ENCODE results near the gene GIMAP6.
"Not testable (repeated sequence)": the region's sequence is repeated elsewhere in the genome, so short reads cannot be mapped to it uniquely, and the experiment has no call there.

Gene GIMAP6

DNA sequence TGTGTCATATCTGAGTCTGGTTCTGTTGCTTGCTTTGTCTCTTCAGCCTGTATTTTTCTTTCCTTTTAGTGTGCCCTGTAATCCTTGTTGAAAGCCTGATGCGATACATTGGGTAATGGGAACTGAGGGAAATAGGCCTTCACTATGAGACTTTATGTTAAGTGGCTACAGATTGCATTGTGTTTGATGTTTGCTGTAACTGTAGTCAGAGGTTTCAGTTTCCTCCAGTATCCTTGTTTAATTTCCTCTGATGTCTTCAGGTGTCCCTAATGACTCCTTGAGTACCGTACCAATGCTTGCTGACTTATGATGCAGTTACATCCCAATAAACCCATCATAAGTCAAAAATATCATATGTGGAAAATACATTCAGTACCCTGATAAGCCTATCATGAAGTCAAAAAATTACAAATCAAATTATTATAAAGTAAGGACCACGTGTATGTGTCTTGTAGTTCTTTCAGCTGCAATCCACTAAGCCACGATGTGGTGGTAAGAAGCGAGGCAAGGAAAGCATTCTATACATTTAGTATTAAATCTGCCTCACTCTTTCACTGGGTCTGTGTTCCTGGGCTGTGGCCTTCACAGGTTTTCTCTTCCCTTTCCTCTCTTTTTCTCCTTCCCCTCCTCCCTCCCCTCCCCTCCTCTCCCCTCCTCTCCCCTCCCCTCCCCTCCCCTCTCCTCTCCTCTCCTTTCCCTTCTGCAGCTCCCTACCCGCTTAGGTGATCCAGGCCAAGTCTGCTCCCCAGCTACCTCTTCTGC is 13.3 kb upstream of the GIMAP6 start:
- DNase-seq: no peak

DNA sequence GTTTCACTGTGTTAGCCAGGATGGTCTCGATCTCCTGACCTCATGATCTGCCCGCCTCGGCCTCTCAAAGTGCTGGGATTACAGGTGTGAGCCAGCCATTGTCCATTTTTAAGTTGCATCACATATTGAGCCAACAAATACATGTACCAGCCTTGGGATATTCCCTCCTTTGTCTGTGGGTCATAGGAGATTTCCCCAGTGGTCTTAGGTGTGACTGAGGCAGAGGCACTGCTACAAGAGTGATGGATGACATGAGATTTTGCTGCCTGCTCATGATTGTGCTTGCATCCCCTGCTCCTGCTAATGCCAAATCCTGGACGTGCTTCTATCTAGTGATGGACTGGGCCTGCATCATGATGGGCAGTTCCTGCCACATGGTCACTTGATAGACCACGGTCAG is 10.7 kb upstream of the GIMAP6 start:
- DNase-seq: no peak

DNA sequence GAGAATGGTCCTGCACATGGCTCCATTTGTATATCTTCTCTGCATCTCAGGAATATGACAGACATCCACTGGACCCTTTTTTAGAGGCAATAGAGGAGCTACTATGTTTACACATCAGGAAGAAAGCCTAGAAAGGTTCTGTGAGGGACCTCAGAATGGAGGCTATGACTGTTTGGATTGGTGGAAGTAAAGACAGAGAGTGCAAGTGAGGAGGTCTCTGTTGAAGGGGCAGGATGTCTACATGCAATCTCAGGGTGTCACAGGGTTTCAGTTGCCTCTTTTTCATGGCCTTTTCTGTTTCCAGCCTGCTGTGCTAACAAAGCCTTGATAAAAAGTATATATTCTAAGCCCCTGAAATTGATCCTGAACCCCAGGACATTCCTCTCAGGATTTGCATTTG is 9.7 kb upstream of the GIMAP6 start:
- no peak for DNase-seq

DNA sequence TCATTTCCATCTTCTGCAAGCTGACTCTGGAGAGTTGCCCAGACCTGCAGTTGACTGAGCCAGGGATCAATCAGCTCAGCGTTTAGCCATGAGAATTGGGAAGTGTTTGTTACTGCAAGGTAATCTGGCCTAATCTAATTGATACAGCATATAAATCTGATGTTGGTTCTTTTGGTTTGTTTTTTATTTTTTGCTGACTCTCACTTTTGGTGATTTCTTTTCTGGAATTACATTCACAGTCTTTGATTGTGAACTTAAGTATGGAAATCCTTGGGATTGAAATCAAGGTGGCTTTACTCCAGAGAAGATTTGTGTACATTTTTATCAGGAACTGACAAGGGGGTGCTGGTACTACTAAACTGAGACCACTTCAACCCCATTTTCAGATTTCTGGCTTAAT is 1.7 kb upstream of the GIMAP6 start:
- no peak for DNase-seq

DNA sequence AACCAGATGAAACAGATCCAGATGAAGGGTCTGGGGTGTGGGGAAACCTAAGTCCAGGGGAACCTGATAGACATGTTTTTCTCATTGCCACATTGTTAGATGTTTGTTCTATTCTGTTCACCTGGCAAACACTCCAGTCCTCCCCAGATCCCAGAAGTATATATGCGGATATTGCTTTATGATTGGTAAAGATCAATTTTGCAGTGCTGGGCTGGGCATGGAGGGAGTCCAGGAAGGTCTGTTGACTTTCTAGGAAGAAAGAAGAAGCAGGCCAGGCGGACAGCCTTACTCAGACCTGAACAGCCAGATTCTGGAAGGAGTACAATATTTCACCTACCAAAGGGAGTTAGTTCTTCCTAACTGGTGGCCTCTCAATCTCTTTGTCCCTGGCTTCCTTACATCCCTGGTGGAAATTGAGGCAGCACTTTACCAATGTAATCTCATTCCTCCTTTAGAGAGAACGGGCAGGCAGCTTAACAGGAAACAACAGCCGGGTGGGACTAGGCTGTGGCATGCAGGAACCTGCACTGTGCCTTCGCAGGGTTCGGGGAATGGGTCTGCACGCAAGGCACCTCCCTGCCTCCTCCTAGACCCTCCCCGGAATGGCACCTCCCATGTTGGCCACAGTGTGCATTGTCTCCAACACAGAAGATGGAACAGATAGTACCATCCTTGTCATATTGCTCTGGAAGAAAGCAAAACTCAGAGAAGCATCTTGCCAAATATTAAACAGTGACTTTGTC is 930 bp downstream of the GIMAP6 start:
- DNase-seq: peak; percentile 34 to 52

DNA sequence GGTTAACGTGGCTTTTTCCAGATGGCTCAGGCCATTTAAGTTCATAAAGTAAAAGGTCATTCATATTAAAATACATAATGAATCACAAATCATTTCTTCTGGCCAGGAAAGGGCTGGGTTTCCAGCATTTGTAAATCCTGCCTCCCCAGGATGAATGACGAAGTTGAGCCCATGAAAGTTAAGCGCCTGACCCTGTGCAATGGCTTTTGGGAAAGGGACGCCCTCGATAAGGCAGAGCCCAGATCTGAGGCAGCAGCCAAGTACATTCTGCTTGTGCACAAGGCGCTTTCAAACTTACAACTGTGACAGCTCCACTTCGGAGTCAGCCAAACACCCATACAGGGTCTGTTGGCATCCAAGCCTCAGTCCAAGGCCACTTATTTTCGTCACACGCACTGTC is 2.8 kb downstream of the GIMAP6 start:
- no peak for DNase-seq

DNA sequence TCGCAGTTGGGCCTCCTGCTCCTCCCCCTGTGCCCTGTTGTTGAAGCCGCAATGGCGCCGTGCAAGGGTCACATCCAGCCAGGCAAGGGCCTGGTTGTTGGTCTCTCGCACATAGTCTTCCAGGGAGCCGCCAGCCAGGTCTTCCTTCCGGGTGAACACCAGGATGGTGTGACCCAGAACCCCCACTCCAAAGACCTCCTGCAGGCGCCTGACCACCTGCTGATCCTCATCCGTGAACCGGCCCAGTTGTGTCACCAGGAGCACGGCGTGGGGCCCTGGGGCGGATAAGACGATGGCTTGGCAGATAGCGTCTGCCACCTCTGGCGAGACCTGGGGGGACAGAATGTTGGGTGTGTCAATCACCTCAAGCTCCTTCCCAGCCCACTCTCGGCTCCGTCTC is 4.2 kb downstream of the GIMAP6 start:
- DNase-seq: no peak

DNA sequence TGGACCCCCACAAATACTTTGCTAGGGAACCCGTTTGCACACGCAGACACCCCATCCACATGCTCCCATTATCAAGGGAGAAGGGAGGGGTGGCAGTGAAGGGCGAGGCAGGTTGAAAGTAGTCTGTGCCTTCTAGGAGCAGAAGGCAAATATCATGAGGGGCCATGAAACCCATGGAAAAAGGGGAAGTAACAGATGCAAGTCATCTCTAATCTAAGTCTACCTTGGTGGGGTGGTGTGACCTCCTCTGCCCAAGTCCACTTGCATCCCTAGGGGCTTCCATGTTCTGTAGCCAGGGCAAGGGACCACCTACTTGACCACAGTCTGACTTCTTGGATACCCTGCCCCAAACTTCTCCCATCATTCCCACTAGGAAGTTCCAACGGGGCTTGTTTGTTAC is 5.5 kb downstream of the GIMAP6 start:
- DNase-seq: no peak

DNA sequence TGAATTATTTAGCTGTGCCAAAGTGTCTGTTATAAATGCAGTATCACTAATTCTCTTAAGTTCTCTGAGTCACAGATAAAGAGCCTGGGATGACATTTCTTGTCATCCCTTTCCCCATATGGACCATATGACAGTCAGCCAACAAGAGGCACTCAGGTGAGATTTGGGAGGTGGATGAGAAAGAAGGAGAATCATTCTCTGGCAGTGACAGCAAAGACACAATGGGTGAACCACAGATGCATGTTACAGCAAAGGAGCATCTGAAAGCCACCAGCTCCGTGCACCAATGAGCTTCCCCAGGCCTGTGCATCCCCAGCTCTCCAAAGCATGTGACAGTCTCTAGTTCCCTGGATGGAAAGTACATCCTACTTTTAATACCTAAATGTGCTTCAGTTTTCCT is 10.8 kb downstream of the GIMAP6 start:
- no peak for DNase-seq

DNA sequence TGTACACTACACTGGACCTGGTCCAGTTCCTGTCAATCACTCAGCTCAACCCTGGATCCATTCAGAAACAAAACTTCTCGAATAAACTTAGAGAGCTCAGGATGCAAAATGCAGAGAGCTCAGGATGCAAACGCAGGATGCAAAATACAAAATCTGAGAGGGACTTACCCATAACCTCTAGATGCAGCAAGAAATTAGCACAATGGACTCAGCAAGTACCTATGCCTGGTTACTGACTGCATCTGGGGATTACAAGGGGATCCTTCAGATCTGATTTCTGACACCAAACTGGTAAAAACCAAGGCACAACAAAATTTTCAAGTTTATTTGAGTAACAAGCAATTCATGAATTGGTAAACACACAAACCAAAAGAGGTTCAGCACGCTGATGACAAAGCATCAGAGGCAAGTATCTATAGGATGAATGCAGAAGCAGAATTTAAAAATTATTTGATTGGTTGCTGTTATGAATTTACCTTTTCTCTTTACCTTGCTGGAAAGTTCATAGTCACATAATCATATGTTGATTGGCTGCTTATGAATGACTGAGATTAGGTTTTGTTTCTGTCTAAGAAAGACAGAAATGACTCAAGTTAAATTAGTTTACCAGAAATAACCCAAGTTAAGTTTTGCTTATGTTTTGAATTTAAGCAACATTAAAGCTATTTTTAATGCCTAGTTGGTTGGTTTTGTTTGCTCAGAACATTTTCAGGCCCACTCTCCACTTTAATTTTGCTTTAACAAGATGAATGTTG is 11.4 kb downstream of the GIMAP6 start:
- DNase-seq: no peak

DNA sequence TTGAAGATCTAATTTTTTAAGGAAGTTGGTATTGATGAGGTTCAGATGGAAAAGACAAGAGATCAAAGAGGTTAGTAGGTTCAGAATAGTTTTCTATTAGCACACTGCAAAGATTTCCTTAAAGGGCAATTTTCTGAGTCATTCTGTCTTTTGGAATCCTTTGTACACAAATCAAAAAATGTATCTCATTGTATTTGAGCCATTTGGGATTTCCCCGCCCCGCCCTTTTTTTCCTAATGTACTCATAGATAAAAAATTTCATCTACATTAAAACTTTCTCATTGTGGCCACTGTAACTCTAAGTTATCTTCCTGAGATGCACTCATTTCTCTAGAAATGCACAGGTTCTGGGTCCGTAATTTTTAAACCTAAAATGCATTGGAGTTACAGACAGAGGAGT is 12.1 kb downstream of the GIMAP6 start:
- peak in 1 of 2 experiments; percentile 51 for DNase-seq

DNA sequence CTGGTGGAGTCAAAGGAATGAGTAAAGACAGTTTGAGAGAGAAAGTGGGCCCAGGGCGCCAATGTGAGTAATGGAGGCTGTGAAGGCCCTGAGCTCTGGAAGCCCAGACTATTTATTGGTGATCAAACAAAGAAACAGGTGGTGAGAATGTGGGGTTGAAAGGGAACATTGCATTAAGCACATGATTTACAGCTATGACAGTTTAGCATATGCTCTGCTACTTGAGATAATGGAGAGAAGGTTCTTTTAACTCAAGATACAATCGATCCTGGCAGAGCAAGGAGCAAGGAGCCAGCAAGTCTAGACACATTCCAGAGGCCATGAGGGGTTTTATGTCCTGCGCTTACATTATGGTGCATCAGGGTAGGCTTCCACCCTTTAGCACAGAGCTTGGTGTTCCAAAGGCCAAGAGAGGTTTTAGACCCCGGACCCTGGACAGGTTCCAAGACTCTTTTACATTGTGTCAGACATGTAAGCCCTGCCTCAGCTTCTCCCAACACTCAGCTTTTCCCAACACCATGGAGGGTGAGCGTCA is 16.9 kb downstream of the GIMAP6 start:
- DNase-seq: not testable (repeated sequence)

DNA sequence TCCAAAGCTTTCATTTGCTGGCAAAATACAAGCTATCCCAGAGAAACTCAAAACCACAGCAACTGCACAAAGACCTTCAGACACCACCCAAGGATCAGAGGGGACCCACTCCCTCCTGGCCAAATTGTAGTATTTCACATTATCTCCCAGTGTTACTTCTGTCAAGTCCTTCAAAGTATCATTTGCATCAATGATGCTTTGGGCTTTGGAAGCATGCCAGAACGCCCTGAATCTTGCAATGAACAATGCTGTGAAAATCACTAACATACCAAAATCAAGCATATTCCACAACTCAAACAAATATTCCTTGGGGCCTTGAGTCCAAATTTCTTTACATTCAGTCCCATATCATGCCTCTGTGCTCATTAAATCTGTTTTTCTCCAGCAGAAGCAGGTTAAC is 17.8 kb downstream of the GIMAP6 start:
- DNase-seq: not testable (repeated sequence)

DNA sequence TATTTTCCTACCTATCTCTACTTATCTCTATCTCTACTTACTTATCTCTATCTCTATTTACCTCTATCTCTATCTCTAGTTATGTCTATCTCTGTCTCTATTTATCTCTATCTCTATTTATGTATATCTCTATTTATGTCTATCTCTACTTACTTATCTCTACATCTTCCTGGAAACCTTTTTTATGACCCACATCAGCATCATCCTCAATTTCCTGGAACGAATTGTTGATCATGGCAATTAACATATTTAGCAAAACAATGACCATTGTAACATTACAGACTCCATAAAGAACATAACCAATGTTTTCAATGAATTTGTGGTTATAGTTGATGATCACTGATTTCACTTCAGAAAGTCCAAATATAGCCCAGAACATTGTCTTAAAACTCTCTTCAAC is 18.3 kb downstream of the GIMAP6 start:
- DNase-seq: no peak

DNA sequence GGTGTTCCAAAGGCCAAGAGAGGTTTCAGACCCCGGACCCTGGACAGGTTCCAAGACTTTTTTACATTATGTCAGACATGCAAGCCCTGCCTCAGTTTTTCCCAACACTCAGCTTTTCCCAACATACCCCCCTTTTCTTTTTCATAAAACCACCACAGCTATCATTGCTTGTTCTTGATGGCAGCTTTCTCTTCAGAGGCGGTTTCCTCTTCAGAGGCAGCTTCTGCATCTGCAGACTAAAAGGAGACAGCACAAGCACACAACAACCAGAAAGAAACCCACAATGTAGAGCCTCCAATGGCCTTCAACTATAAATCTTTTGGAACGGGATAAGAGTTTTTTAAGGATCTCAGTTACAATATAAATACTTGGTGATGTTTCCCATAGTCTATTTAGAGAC is 19.3 kb downstream of the GIMAP6 start:
- no peak for DNase-seq

DNA sequence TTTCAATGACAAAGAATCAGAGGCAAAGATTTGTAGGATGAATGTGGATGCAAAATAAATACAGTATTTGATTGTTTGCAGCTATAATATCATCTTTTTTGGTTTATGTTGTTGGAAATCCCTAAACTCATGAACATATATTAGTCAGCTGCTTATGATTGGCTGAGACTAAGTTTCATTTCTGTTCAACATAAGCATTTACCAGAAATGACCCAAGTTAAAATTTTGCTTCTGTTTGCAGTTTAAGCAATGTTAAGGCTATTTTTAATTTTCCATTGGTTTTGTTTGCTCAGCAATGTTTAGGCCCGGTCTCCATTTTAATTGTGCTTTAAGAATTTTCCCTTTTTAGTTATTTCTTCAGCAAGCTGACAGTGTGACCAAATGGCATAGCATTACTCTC is 22.0 kb downstream of the GIMAP6 start:
- no peak for DNase-seq

DNA sequence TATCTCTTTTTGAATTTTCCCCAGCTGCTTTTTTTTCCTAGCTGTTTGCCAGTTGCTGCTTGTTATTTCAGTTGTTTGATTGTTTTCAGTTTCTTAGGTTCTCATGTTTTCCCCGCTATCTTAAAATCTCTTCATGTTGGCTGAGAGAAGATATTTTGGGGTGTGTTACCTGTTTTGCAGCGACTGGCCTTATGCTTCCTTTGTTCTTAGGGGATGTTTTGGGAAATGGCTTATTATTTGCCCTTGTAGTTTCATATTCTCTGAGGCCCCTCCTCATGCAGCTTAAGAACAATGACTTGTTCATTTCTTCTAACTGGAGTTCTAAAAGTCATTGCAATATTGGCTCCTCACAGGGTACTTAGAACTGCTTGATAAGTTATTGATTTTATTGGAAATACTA is 28.6 kb downstream of the GIMAP6 start:
- not testable (repeated sequence) for DNase-seq

DNA sequence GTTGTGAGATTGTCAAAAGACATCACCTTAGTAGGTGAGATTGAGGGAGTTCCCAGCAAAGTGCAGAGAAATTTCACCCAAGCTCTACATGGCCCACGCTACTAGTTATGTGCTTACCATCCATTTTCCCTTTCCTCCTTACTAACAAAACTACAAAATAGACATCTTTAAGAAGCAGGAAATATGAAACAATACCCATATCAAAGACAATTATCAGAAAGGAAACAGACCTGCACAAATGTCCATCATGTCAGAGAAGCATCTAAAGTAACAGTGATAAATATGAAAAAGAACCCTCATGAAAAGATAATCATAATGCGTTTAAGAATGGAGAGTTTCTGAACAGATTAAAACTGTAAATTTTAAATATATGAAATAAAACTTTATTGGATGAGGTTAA is 36.8 kb downstream of the GIMAP6 start:
- DNase-seq: no peak

DNA sequence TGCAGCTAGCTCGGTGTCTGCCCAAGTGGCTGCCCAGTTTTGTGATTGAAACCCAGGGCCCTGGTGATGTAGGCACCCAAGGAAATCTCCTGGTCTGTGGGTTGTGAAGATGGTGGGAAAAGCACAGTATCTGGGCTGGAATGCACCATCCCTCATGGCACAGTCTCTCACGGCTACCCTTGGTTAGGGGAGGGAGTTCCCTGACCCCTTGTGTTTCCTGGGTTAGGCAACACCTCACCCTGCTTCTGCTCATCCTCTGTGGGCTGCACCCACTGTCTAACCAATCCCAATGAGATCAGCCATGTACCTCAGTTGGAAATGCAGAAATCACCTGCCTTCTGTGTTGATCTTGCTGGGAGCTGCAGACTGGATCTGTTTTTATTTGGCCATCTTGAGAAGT is 37.4 kb downstream of the GIMAP6 start:
- DNase-seq: no peak

DNA sequence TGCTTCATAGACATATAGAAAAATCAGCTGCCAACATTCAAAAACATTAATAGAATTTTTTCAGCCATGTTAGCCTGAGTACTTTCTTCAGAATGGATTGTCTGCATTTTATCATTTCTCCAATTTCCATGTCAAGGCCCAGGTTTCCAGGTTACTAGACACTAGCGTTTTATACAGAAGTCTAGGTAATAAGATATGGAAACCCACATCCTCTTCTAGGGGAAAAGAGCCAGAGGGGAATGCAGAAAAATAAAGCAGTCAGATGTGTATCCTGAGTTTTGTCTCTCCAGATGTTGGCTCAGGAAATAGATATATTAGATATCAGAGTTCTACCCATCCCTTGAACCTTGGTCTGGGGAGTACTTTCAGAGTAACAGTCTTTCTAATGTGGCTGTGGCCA is 44.6 kb downstream of the GIMAP6 start:
- DNase-seq: no peak

DNA sequence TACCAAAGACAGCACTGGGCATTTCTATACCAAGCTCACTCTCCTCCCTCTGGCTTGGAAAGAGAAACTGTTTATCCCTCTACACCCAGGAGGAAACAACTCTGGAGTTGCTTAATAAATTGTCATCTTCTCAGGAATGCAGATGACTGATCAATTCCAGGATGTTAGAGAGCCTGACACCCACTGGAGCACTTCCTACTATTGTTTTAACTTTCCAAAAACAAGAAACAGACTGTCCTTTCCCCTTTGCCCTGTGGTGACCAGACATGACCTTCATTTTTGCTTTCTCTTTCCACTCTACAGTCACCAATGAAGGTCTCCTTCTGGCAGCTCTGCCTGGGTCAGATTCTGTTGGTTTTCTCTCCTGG is 45.4 kb downstream of the GIMAP6 start:
- no peak for DNase-seq

DNA sequence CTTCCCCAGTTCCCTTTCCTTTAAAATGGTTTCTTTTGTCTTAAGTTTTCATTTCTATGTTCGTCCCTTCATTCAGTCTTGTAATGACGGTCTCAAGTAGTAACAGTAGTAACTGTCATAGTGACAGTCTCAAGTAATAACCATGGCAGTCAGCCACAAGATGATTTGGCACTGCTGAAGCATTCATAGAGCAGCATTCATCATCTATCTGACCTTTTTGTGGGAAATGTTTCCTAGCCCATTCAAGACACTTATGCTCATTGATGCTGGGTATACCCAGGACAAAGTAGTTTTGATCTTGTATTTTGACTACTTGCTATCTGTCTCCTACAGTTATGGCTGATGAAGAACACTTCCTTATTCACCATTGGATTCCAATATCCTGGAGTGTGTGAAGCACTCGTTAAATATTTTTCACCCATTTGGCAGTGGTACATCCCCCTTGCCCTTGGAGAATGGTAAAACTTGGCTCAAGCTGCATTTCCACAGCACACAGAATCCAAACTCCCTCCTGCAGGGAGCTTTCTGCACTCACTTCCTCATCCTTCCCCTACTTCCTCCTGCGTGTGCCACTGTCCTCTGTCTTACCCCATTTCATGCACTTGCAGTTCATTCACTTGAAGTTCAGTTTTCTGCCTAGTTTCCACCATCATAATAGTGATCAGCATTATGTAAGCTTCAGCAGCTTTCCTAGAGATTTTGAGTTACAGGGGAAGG is 46.0 kb downstream of the GIMAP6 start:
- DNase-seq: no peak

DNA sequence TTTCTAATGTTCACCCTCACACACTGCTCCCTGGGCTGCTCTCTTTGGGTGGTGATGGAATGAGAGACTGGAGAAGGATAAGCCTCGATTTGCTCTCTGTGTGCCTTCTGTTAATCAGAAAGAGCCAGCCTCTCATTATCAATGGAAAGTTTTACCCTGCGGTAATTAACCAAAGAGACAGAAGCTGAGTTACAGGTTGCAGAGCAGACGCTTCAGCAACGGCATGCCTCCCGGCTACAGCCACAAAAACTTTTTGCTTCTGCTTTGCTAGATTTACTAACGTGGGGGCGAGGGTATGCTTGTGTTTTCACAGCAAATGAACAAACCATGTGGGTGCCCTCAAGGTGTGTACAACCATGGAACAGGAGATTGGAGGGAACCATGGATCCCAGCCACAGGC is 47.0 kb downstream of the GIMAP6 start:
- DNase-seq: peak in 1 of 2 experiments; percentile 22

Measured in stimulated activated CD4-positive, alpha-beta T cell treated with anti-CD3 and anti-CD28 coated beads, Interleukin-4, amount 100 ng/mL, for 4 hours (primary cell).